HepG2 (cell line): Measurements from ENCODE around the gene NOTCH4. TPM values are rescaled to one million over a fixed set of nuclear protein-coding genes. Genes with fewer than 3 reads are reported as not detected.

Experiments
- ATF6 ChIP-seq: sonication (generic); formaldehyde crosslinking; conservative IDR thresholded peaks from 2 replicates; pipeline ENCODE4 v1.4.0; 2020; ENCODE audit warnings: missing genetic modification reagents
- CCAR2 ChIP-seq: fragments of 200-400 bp; formaldehyde crosslinking; optimal IDR thresholded peaks from 2 replicates; pipeline ENCODE3; 2018; ENCODE audit warnings: low read depth, mild to moderate bottlenecking, low read length, moderate library complexity
- DNMT1 ChIP-seq: sonication (generic); formaldehyde crosslinking; IDR thresholded peaks from 2 replicates; pipeline ENCODE4 v1.5.1; 2020; ENCODE audit warnings: mild to moderate bottlenecking, missing genetic modification reagents
- ESRRA ChIP-seq: sonication (generic); formaldehyde crosslinking; IDR thresholded peaks from 2 replicates; pipeline ENCODE4 v1.5.1; 2020; ENCODE audit warnings: mild to moderate bottlenecking, low read depth, missing genetic modification reagents
- GFI1 ChIP-seq: sonication (generic); formaldehyde crosslinking; IDR thresholded peaks from 2 replicates; pipeline ENCODE4 v1.5.0; 2020; ENCODE audit warnings: missing genetic modification reagents, mild to moderate bottlenecking, borderline replicate concordance
- MBD4 ChIP-seq: IDR thresholded peaks from 2 replicates; pipeline ENCODE4 v1.6.1; 2012; ENCODE audit warnings: low read length, inconsistent platforms, borderline replicate concordance
- NKX3-1 ChIP-seq: sonication (generic); formaldehyde crosslinking; IDR thresholded peaks from 2 replicates; pipeline ENCODE4 v1.5.0; 2020; ENCODE audit warnings: missing genetic modification reagents
- NR2C2 ChIP-seq: sonication (generic); formaldehyde crosslinking; IDR thresholded peaks from 2 replicates; pipeline ENCODE4 v1.4.0; 2020; ENCODE audit warnings: missing genetic modification reagents, mild to moderate bottlenecking, moderate library complexity, borderline replicate concordance
- PPARG ChIP-seq: conservative IDR thresholded peaks from 2 replicates; pipeline ENCODE4 v1.6.1; 2016; ENCODE audit warnings: missing biosample characterization, missing genetic modification reagents
- RFXANK ChIP-seq: IDR thresholded peaks from 2 replicates; pipeline ENCODE4 v1.6.1; 2016
- TCF7L2 ChIP-seq: IDR thresholded peaks from 2 replicates; pipeline ENCODE4 v1.6.1; 2011; ENCODE audit warnings: mild to moderate bottlenecking, low read depth, low read length, moderate library complexity
- ZBTB38 ChIP-seq: sonication (generic); formaldehyde crosslinking; IDR thresholded peaks from 2 replicates; pipeline ENCODE4 v1.5.1; 2020; ENCODE audit warnings: mild to moderate bottlenecking, missing genetic modification reagents
- ZBTB39 ChIP-seq: sonication (generic); formaldehyde crosslinking; IDR thresholded peaks from 2 replicates; pipeline ENCODE4 v1.5.0; 2020; ENCODE audit warnings: missing genetic modification reagents
- ZBTB7B ChIP-seq: sonication (generic); formaldehyde crosslinking; IDR thresholded peaks from 2 replicates; pipeline ENCODE4 v1.4.0; 2020; ENCODE audit warnings: missing genetic modification reagents
- ZHX2 ChIP-seq, 2 experiments: sonication (generic) in 1 of 2; formaldehyde crosslinking in 1 of 2; IDR thresholded peaks; 2 replicates each; pipeline versions ENCODE4 v1.6.1 to v1.9.0; 2014 to 2022; ENCODE audit warnings: antibody characterized with exemption in 1 of 2, borderline replicate concordance in 1 of 2, inconsistent platforms in 1 of 2, low read depth in 1 of 2, missing genetic modification reagents in 1 of 2
- ZNF430 ChIP-seq: sonication (generic); formaldehyde crosslinking; IDR thresholded peaks from 2 replicates; pipeline ENCODE4 v1.9.0; 2021; ENCODE audit warnings: mild to moderate bottlenecking, missing genetic modification reagents
- ZNF546 ChIP-seq: sonication (generic); formaldehyde crosslinking; conservative IDR thresholded peaks from 2 replicates; pipeline ENCODE4 v1.8.1; 2023; ENCODE audit warnings: mild to moderate bottlenecking, missing genetic modification reagents
- polyA plus RNA-seq, 8 experiments: library from polyadenylated mRNA; depleted of rRNA in 3 of 8; stranded (reverse) in 7 of 8; unstranded in 1 of 8; fragments of >200 nt; fragmentation: Illumina TruSeq in 4 of 8; extraction: Trizol in 4 of 8; gene quantifications; 2 replicates each; pipeline versions ENCODE4 v1.2.1 to v1.2.3, GENCODE V29; 2011 to 2016; ENCODE audit warnings: low read depth in 4 of 8, missing spikeins in 1 of 8, mixed read lengths in 1 of 8; ENCODE audit not compliant: insufficient read depth in 1 of 8
- total RNA-seq, 5 experiments: library from RNA; depleted of rRNA; stranded (reverse); fragments of >200 nt; fragmentation: Illumina TruSeq; extraction: Trizol; gene quantifications; 2 replicates each; pipeline ENCODE4 v1.2.3, GENCODE V29; 2016; ENCODE audit warnings: low read depth in 1 of 5
- TF ChIP-seq, protein P1 (sequence below): fragments of 450-650 bp; IDR thresholded peaks from 2 replicates; pipeline ENCODE4 v1.6.1; 2017; ENCODE audit warnings: mild to moderate bottlenecking

Gene NOTCH4
- total and polyA plus RNA-seq, 2 of the 13 experiments (the other 11 are each of a cell fraction or from before 2014, with no cell fraction given) = 0.51 to 0.83 TPM

- no peak for TF ChIP-seq GFI1 (CRISPR knock-in tag)
- no peak for TF ChIP-seq ZBTB7B
- peak; percentile 27; the same call in 1 of the 2 replicates for TF ChIP-seq NR2C2
- TF ChIP-seq DNMT1 (CRISPR knock-in tag) = no peak
- no peak for TF ChIP-seq CCAR2
- no peak for TF ChIP-seq ZHX2 (IDR thresholded peaks at IDR 0.05; ENCODE audit: low read depth)
- TF ChIP-seq ZHX2 (CRISPR knock-in tag; IDR thresholded peaks at IDR 0.05; ENCODE audit: borderline replicate concordance) = no peak
- TF ChIP-seq, protein P1, sequence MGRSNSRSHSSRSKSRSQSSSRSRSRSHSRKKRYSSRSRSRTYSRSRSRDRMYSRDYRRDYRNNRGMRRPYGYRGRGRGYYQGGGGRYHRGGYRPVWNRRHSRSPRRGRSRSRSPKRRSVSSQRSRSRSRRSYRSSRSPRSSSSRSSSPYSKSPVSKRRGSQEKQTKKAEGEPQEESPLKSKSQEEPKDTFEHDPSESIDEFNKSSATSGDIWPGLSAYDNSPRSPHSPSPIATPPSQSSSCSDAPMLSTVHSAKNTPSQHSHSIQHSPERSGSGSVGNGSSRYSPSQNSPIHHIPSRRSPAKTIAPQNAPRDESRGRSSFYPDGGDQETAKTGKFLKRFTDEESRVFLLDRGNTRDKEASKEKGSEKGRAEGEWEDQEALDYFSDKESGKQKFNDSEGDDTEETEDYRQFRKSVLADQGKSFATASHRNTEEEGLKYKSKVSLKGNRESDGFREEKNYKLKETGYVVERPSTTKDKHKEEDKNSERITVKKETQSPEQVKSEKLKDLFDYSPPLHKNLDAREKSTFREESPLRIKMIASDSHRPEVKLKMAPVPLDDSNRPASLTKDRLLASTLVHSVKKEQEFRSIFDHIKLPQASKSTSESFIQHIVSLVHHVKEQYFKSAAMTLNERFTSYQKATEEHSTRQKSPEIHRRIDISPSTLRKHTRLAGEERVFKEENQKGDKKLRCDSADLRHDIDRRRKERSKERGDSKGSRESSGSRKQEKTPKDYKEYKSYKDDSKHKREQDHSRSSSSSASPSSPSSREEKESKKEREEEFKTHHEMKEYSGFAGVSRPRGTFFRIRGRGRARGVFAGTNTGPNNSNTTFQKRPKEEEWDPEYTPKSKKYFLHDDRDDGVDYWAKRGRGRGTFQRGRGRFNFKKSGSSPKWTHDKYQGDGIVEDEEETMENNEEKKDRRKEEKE = no peak
- no peak for TF ChIP-seq PPARG (CRISPR knock-in tag)
- no peak for TF ChIP-seq TCF7L2
- peak; percentile 84 for TF ChIP-seq ESRRA
- no peak for TF ChIP-seq RFXANK (CRISPR knock-in tag)
- TF ChIP-seq ZBTB38 (CRISPR knock-in tag) = no peak
- TF ChIP-seq ZBTB39 (CRISPR knock-in tag) = no peak
- no peak for TF ChIP-seq ZNF546 (CRISPR knock-in tag)
- no peak for TF ChIP-seq NKX3-1
- no peak for TF ChIP-seq ATF6 (CRISPR knock-in tag)
- TF ChIP-seq MBD4 = no peak
- no peak for TF ChIP-seq ZNF430 (CRISPR knock-in tag)
Observed at GRCh38 chr6:32210191-32210601, 13.7 kb downstream of the NOTCH4 start (continued).
